Body of pancreas (tissue), 4 donors: Measurements from ENCODE around the gene UNC45B.

Experiments
- CTCF ChIP-seq, 7 experiments: fragments of 450-650 bp in 4 of 7; fragments of 200-600 bp in 3 of 7; sonication (generic) in 3 of 7; IDR thresholded peaks; one replicate each; pipeline ENCODE4 v1.5.1; 2016 to 2019; ENCODE audit warnings: antibody characterized with exemption in 7 of 7
- POLR2A ChIP-seq, 3 donors: fragments of 450-650 bp; IDR thresholded peaks; one replicate each; pipeline ENCODE4 v1.6.1; 2016; ENCODE audit warnings: antibody characterized with exemption in 3 of 3, mild to moderate bottlenecking in 2 of 3

- TF ChIP-seq CTCF (IDR thresholded peaks at IDR 0.05) (no peak), POLR2A (IDR thresholded peaks at IDR 0.05) (no peak)
Measured at GRCh38 chr17:35218915-35219314, 71.3 kb downstream of the UNC45B start.
